Activated CD4-positive, alpha-beta memory T cell treated with anti-CD3 and anti-CD28 coated beads for 36 hours (primary cell): ENCODE measurements around the gene AFF3. TPM values are rescaled to one million over a fixed set of nuclear protein-coding genes. Genes with fewer than 3 reads are reported as not detected.

Experiments used
- CTCF ChIA-PET: fragments of 350-600 bp; sonication (Branson Sonifier 250); formaldehyde crosslinking; loops from one replicate; lab custom pipeline; 2021; ENCODE audit warnings: antibody characterized with exemption, inconsistent platforms; lab: Charles Lee
- POLR2A ChIA-PET: fragments of 350-600 bp; sonication (Branson Sonifier 250); formaldehyde crosslinking; loops from one replicate; lab custom pipeline; 2021; ENCODE audit warnings: antibody characterized with exemption; lab: Charles Lee
- DNase-seq: peaks from one replicate; pipeline ENCODE4 v3.0.0-alpha.2; 2020
- H3K27ac Mint-ChIP-seq: one replicate; pipeline ENCODE4 v1.8.0; 2021; ENCODE audit warnings: mixed read lengths
- H3K27me3 Mint-ChIP-seq: one replicate; pipeline ENCODE4 v1.8.0; 2021; ENCODE audit warnings: mixed read lengths
- H3K36me3 Mint-ChIP-seq: one replicate; pipeline ENCODE4 v1.8.0; 2021; ENCODE audit warnings: mixed read lengths
- H3K4me1 Mint-ChIP-seq: one replicate; pipeline ENCODE4 v1.8.0; 2021; ENCODE audit warnings: low read depth, mixed read lengths
- H3K4me3 Mint-ChIP-seq: one replicate; pipeline ENCODE4 v1.8.0; 2021; ENCODE audit warnings: mild to moderate bottlenecking, mixed read lengths
- H3K9me3 Mint-ChIP-seq: one replicate; pipeline ENCODE4 v1.8.0; 2021; ENCODE audit warnings: mixed read lengths
- intact Hi-C: fragments of 100-400 bp; cut with micrococcal nuclease; formaldehyde crosslinking; loops from one replicate; pipeline ENCODE4 v1.15.1; 2023
- total RNA-seq, 2 experiments: library from RNA; stranded (reverse); gene quantifications; one replicate each; pipeline ENCODE4 v1.2.3, GENCODE V29; 2021

The AFF3 gene
- total RNA-seq, 2 experiments from 2014 or later: 0.22 to 0.59 TPM

DNA sequence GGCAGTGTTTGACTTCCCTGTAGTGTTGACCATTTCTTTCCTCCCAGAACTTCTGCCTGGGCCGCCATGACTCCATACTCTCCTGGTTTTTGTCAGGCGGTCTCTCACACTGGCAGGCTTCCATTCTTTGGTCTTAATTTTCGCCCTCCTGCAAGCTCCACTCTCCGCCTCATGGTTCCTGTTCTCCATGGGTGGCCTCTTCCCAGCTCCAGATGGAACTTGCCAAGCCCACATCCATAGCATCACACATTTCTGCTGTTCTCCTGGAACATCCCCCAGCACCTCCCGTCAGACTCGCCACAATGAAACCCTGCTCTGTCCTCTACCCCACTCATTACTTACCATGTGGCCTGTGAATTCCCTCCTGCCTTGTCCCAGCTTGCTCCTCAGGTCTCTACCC lies 896 bp upstream of the AFF3 start:
- Mint-ChIP-seq H3K4me1 (peaks cover 28% of the 10 kb centered on the region), H3K27me3 (peaks cover 37% of the 10 kb centered on the region), H3K36me3 (no peaks in the 10 kb centered on the region), H3K9me3 (no peaks in the 10 kb centered on the region), H3K4me3 (no peak overlapping the region), H3K27ac (no peak overlapping the region)
- CTCF ChIA-PET: no interaction called here
- POLR2A ChIA-PET: no interaction called here
- intact Hi-C loops: loop anchor here (2.0 kb wide), 1 partner anchor 82 kb away; no protein-coding TSS in a partner anchor
- no peak for DNase-seq

GRCh38 chr2:100141906-100142305 lies 484 bp downstream of the AFF3 start:
- Mint-ChIP-seq H3K36me3 (no peaks in the 10 kb centered on the region), H3K27ac (peak overlapping the region; percentile 46), H3K4me1 (peaks cover 33% of the 10 kb centered on the region), H3K4me3 (peak overlapping the region; percentile 38), H3K27me3 (peaks cover 43% of the 10 kb centered on the region), H3K9me3 (no peaks in the 10 kb centered on the region)
- intact Hi-C loops: loop anchor here (2.0 kb wide), 1 partner anchor 81 kb away; no protein-coding TSS in a partner anchor
- CTCF ChIA-PET: no interaction called here
- POLR2A ChIA-PET: interaction anchor here (1.0 kb wide), 1 partner anchor 11 kb away, joined by 4 read pairs; no protein-coding TSS in a partner anchor
- no peak for DNase-seq

- Mint-ChIP-seq H3K4me1 (peaks cover 33% of the 10 kb centered on the region), H3K4me3 (no peak overlapping the region), H3K36me3 (no peaks in the 10 kb centered on the region), H3K27ac (no peak overlapping the region), H3K27me3 (peaks cover 42% of the 10 kb centered on the region), H3K9me3 (no peaks in the 10 kb centered on the region)
- CTCF ChIA-PET: no interaction called here
- intact Hi-C loops: no loop called here
- POLR2A ChIA-PET: no interaction called here
- no peak for DNase-seq
Observed at GRCh38 chr2:100140582-100140981, 1.8 kb downstream of the AFF3 start.

DNA sequence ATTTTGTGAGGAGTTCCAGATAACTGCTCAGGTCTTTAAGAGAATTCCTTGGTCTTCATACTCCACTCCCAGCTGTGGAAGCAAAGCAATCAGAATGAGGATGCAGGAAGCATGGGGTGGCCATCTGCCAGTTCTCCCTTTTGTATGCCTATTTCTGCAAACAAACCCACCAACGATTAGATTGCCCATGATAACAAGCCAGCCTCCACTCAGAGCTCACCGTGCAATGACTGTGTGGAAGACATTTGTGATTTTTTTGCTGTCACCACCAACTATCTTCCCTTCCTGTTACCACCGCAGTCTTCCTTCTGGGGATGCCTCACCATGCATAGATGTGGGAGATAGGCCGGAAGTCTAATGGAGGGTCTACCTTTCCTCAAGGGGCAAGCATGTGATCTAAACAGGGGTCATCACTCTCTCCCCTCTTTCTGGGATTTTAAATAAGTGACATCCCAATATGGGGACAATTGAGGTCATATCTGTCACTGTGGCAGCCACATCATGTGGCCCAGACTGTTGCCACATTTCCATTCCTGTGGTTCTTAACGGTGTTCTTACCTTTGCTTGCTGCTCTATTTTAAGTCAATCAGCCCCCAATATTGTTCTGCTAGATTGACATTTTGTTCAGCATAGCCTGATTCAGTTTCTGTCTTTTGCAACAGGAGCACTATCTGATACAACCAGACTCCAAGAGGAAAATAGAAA lies 4.4 kb downstream of the AFF3 start:
- Mint-ChIP-seq H3K9me3 (no peaks in the 10 kb centered on the region), H3K27ac (no peak overlapping the region), H3K4me3 (no peak overlapping the region), H3K27me3 (peaks cover 22% of the 10 kb centered on the region), H3K4me1 (peaks cover 26% of the 10 kb centered on the region), H3K36me3 (no peaks in the 10 kb centered on the region)
- ChIA-PET POLR2A (no interaction called here), CTCF (no interaction called here)
- intact Hi-C loops: no loop called here
- no peak for DNase-seq

DNA sequence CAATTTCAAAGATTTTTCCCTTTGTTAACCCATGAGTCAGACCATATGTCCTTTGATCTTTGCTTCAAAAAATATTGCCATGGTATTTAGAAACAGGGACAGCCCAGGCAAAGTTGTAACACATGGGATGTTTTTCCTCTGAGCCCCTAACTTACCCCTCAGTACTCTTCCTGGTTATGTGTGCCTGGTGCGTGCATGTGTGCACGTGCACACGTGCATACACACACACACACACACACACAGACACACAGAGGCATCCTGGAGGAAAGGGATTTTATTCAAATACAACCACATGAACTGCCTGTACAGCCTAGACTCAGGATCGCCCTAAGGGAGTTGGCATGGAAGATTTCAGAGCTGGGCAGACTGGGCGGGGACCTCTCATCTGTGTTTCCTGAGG lies 5.1 kb downstream of the AFF3 start:
- Mint-ChIP-seq H3K27ac (no peak overlapping the region), H3K9me3 (no peaks in the 10 kb centered on the region), H3K4me3 (no peak overlapping the region), H3K27me3 (peaks cover 21% of the 10 kb centered on the region), H3K36me3 (no peaks in the 10 kb centered on the region), H3K4me1 (peaks cover 22% of the 10 kb centered on the region)
- intact Hi-C loops: no loop called here
- DNase-seq: no peak
- ChIA-PET CTCF (no interaction called here), POLR2A (no interaction called here)

DNA sequence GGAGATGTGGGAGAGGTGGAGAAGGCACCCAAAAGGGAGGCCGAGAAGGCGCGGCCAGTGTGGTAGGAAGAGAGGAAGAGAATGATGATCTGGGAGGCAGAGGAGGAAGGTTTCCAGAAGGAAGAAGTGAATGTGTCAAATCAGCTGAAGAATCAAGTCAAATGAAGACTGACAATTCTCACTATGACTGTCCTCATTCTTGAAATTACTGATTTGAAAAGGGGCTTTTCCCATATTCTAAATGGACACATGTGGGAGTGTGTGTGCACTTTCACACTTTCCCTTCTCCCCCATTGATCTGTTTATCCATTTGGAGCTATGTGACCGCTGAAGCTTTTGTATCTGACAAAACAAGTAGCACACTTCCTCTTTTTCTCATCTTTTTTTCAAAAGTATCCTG lies 6.1 kb downstream of the AFF3 start:
- H3K4me1 Mint-ChIP-seq: peaks cover 13% of the 10 kb centered on the region
- DNase-seq: peak; percentile 15
- no peaks in the 10 kb centered on the region for H3K9me3 Mint-ChIP-seq
- H3K27ac Mint-ChIP-seq: no peak overlapping the region
- ChIA-PET POLR2A (no interaction called here), CTCF (interaction anchor here (0.7 kb wide), 1 partner anchor 280 kb away, joined by 4 read pairs; no protein-coding TSS in a partner anchor)
- no peak overlapping the region for H3K4me3 Mint-ChIP-seq
- intact Hi-C loops: loop anchor here (1.0 kb wide), 1 partner anchor 72 kb away; no protein-coding TSS in a partner anchor
- H3K36me3 Mint-ChIP-seq: no peaks in the 10 kb centered on the region
- peaks cover 18% of the 10 kb centered on the region for H3K27me3 Mint-ChIP-seq

DNA sequence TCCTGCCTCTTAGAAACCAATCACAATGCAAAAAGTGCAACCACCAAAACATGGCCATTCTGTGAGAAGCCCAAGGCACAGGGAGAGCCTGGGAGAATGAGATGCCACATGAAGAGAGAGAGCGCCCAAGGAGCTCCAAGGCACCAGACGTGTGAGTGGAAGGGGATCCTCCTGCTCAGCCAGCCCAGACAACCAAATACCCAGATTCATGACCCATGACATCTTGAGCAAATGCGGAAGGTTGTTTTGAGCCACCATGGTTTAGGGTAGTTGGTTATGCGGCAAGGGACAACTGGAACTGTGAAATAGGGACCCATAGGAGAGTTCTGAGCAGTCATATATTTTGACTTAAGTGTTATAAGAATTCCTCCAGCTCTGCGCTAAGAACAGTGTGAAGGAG lies 7.0 kb downstream of the AFF3 start:
- Mint-ChIP-seq H3K9me3 (no peaks in the 10 kb centered on the region), H3K36me3 (no peaks in the 10 kb centered on the region), H3K4me1 (peaks cover 13% of the 10 kb centered on the region), H3K4me3 (no peak overlapping the region), H3K27ac (no peak overlapping the region), H3K27me3 (peaks cover 14% of the 10 kb centered on the region)
- ChIA-PET CTCF (no interaction called here), POLR2A (no interaction called here)
- DNase-seq: no peak
- intact Hi-C loops: no loop called here

- Mint-ChIP-seq H3K27me3 (no peaks in the 10 kb centered on the region), H3K36me3 (no peaks in the 10 kb centered on the region), H3K9me3 (no peaks in the 10 kb centered on the region), H3K4me1 (peaks cover 6% of the 10 kb centered on the region), H3K27ac (no peak overlapping the region), H3K4me3 (no peak overlapping the region)
- POLR2A ChIA-PET: interaction anchor here (1.2 kb wide), 1 partner anchor 12 kb away, joined by 4 read pairs; the partner anchor contains the start of gene AFF3
- intact Hi-C loops: no loop called here
- CTCF ChIA-PET: no interaction called here
- DNase-seq: no peak
Observed at GRCh38 chr2:100130595-100131391, 11.6 kb downstream of the AFF3 start.

DNA sequence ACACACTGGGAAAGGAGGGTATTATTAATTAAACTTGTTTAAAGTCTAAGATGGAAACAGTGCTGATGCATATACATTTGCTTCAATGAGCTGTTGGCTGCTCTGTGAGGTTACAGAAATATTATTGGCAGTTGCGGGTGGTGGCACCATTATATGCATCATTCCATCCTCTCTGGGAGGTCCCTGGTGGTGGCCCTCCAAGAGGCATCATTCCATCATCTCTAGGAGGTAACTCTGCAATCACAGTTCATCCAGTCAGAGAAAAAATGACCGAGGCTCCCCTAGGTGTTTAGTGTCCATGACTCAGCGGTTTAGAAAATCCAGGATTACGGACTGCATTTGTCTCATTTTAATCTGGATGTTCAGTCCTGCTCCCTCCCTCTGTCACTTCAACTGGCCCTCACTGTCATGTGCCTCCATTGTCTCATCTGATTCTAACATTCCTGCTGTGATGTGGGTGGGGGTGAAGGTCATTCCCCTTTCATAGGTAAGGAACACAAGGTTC lies 15.4 kb downstream of the AFF3 start:
- Mint-ChIP-seq H3K4me3 (no peak overlapping the region), H3K4me1 (peaks cover 6% of the 10 kb centered on the region), H3K27me3 (no peaks in the 10 kb centered on the region), H3K9me3 (no peaks in the 10 kb centered on the region), H3K27ac (no peak overlapping the region), H3K36me3 (no peaks in the 10 kb centered on the region)
- intact Hi-C loops: no loop called here
- ChIA-PET POLR2A (no interaction called here), CTCF (no interaction called here)
- DNase-seq: no peak

DNA sequence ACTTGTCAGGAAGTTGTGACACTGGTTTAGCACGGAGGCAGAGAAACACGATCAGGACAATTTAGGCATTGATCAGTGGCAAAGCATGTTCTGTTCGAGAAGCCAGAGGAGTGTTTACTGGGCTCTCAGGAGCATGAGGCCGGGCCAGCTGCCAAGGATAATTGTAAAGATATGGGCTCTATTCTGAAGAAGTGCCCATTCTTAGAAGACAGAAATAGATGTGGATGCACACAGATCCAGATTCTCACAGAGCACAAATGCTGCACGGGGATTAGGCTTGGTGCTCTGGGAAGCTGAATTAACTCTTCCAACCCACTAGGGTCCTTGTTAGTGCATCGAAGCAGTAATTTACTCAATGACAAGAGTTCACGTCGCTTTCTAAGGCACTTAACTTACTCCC lies 16.2 kb downstream of the AFF3 start:
- intact Hi-C loops: no loop called here
- peaks cover 6% of the 10 kb centered on the region for H3K4me1 Mint-ChIP-seq
- CTCF ChIA-PET: no interaction called here
- DNase-seq: no peak
- peaks cover under 1% of the 10 kb centered on the region for H3K27me3 Mint-ChIP-seq
- POLR2A ChIA-PET: no interaction called here
- no peaks in the 10 kb centered on the region for H3K9me3 Mint-ChIP-seq
- no peaks in the 10 kb centered on the region for H3K36me3 Mint-ChIP-seq
- H3K27ac Mint-ChIP-seq: no peak overlapping the region
- no peak overlapping the region for H3K4me3 Mint-ChIP-seq

- Mint-ChIP-seq H3K27ac (no peak overlapping the region), H3K9me3 (no peaks in the 10 kb centered on the region), H3K4me3 (no peak overlapping the region), H3K4me1 (peaks cover under 1% of the 10 kb centered on the region), H3K27me3 (peaks cover 2% of the 10 kb centered on the region), H3K36me3 (no peaks in the 10 kb centered on the region)
- intact Hi-C loops: no loop called here
- POLR2A ChIA-PET: no interaction called here
- CTCF ChIA-PET: no interaction called here
- no peak for DNase-seq
Observed at GRCh38 chr2:100125626-100126025, 16.8 kb downstream of the AFF3 start.

DNA sequence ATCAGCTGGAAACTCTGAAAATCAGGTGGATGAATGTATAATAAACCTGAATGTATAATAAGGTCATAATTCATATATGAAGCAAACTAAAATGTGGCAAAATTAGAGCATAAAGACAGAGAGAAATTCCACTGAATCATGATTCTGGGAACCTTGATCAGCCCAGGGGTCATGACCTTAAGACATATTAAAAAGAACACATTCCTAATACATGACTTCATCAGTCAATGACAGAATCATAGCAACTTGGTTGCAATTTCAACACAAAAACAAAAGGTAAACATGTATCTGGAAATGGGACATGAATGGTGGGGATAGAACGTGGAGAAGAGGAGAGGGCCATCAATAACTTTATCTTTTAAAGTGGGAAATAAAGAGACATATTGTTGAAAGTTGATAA lies 17.6 kb downstream of the AFF3 start:
- ChIA-PET POLR2A (no interaction called here), CTCF (no interaction called here)
- Mint-ChIP-seq H3K4me1 (no peaks in the 10 kb centered on the region), H3K4me3 (no peak overlapping the region), H3K27me3 (peaks cover 2% of the 10 kb centered on the region), H3K9me3 (no peaks in the 10 kb centered on the region), H3K36me3 (no peaks in the 10 kb centered on the region), H3K27ac (no peak overlapping the region)
- no peak for DNase-seq
- intact Hi-C loops: no loop called here
